ENCODE results near the gene CORIN. TPM values are rescaled to one million over a fixed set of nuclear protein-coding genes. Genes with fewer than 3 reads are reported as not detected.

Gene CORIN
- polyA plus RNA-seq, 1 donor from 2014 or later = 0.25 TPM

DNA sequence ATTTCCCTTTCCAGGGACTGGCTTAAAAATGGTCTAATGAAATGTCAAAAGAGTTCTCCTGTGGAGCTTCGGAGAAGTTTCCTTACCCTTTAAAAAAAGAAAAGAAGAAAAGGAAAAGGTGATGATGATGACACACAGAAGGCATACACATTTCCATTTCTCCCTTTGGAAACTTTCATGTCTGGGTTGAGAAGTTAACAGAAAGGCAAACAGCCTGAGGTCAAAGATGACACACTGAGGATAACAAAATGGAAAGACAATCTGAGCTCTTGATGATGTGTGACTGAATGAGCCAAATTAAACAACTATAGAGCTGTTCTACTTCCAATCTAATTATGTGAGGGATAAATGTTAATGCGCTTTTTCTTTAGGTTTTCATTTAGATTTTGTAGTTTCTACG lies 44.4 kb upstream of the CORIN start:
- no peaks in the 10 kb centered on the region for H3F3A ChIP-seq (ENCODE audit: insufficient read depth, low read length, poor library complexity, severe bottlenecking)
- no peak overlapping the region for H3K4me3 ChIP-seq (ENCODE audit: low read length)
- no peaks in the 10 kb centered on the region for H3K79me2 ChIP-seq (replicated peaks; ENCODE audit: insufficient read depth, low read length)
- no peak overlapping the region for H3K27ac ChIP-seq (ENCODE audit: low read length)
- no peaks in the 10 kb centered on the region for H3K9me2 ChIP-seq (ENCODE audit: insufficient read depth, low read length)
- no peaks in the 10 kb centered on the region for H3K9me3 ChIP-seq (ENCODE audit: low read length)
- H3K9ac ChIP-seq (ENCODE audit: low read length) = no peak overlapping the region
- peaks cover 20% of the 10 kb centered on the region for H3K36me3 ChIP-seq (ENCODE audit: insufficient read depth, low read length)
- H4K20me1 ChIP-seq (ENCODE audit: insufficient read depth) = no peaks in the 10 kb centered on the region
- H3K4me2 ChIP-seq (ENCODE audit: low read length) = no peak overlapping the region
- TF ChIP-seq EZH2 (IDR thresholded peaks at IDR 0.05; ENCODE audit: borderline replicate concordance, insufficient read depth, low read length, poor library complexity, severe bottlenecking) (no peak), SMC3 (conservative IDR thresholded peaks at IDR 0.05; ENCODE audit: poor library complexity) (no peak), MXI1 (conservative IDR thresholded peaks at IDR 0.05; ENCODE audit: poor library complexity, severe bottlenecking) (no peak), EP300 (conservative IDR thresholded peaks at IDR 0.05; ENCODE audit: poor library complexity, severe bottlenecking) (no peak), POLR2AphosphoS5 (IDR thresholded peaks at IDR 0.05) (no peak), CTCF (IDR thresholded peaks at IDR 0.05; ENCODE audit: poor library complexity, severe bottlenecking) (no peak), RAD21 (conservative IDR thresholded peaks at IDR 0.05) (no peak), TAF1 (IDR thresholded peaks at IDR 0.05; ENCODE audit: low read depth) (no peak)
- TF ChIP-seq, protein P1, sequence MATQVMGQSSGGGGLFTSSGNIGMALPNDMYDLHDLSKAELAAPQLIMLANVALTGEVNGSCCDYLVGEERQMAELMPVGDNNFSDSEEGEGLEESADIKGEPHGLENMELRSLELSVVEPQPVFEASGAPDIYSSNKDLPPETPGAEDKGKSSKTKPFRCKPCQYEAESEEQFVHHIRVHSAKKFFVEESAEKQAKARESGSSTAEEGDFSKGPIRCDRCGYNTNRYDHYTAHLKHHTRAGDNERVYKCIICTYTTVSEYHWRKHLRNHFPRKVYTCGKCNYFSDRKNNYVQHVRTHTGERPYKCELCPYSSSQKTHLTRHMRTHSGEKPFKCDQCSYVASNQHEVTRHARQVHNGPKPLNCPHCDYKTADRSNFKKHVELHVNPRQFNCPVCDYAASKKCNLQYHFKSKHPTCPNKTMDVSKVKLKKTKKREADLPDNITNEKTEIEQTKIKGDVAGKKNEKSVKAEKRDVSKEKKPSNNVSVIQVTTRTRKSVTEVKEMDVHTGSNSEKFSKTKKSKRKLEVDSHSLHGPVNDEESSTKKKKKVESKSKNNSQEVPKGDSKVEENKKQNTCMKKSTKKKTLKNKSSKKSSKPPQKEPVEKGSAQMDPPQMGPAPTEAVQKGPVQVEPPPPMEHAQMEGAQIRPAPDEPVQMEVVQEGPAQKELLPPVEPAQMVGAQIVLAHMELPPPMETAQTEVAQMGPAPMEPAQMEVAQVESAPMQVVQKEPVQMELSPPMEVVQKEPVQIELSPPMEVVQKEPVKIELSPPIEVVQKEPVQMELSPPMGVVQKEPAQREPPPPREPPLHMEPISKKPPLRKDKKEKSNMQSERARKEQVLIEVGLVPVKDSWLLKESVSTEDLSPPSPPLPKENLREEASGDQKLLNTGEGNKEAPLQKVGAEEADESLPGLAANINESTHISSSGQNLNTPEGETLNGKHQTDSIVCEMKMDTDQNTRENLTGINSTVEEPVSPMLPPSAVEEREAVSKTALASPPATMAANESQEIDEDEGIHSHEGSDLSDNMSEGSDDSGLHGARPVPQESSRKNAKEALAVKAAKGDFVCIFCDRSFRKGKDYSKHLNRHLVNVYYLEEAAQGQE (IDR thresholded peaks at IDR 0.05; ENCODE audit: borderline replicate concordance) = no peak
- no peaks in the 10 kb centered on the region for H3K27me3 ChIP-seq (ENCODE audit: insufficient read depth, low read depth, low read length)
- no peak overlapping the region for H2AFZ ChIP-seq (ENCODE audit: low read depth, low read length)

GRCh38 chr4:47879458-47879857 lies 41.6 kb upstream of the CORIN start:
- no peaks in the 10 kb centered on the region for H3K9me2 ChIP-seq (ENCODE audit: insufficient read depth, low read length)
- no peaks in the 10 kb centered on the region for H3K9me3 ChIP-seq (ENCODE audit: low read length)
- H3F3A ChIP-seq (ENCODE audit: insufficient read depth, low read length, poor library complexity, severe bottlenecking) = no peaks in the 10 kb centered on the region
- H3K4me3 ChIP-seq (ENCODE audit: low read length) = no peak overlapping the region
- H4K20me1 ChIP-seq (ENCODE audit: insufficient read depth) = no peaks in the 10 kb centered on the region
- no peaks in the 10 kb centered on the region for H3K27me3 ChIP-seq (ENCODE audit: insufficient read depth, low read depth, low read length)
- H2AFZ ChIP-seq (ENCODE audit: low read depth, low read length) = no peak overlapping the region
- H3K79me2 ChIP-seq (replicated peaks; ENCODE audit: insufficient read depth, low read length) = no peaks in the 10 kb centered on the region
- no peak overlapping the region for H3K27ac ChIP-seq (ENCODE audit: low read length)
- TF ChIP-seq MXI1 (conservative IDR thresholded peaks at IDR 0.05; ENCODE audit: poor library complexity, severe bottlenecking) (no peak), TAF1 (IDR thresholded peaks at IDR 0.05; ENCODE audit: low read depth) (no peak), EZH2 (IDR thresholded peaks at IDR 0.05; ENCODE audit: borderline replicate concordance, insufficient read depth, low read length, poor library complexity, severe bottlenecking) (no peak), CTCF (IDR thresholded peaks at IDR 0.05; ENCODE audit: poor library complexity, severe bottlenecking) (no peak), EP300 (conservative IDR thresholded peaks at IDR 0.05; ENCODE audit: poor library complexity, severe bottlenecking) (no peak), SMC3 (conservative IDR thresholded peaks at IDR 0.05; ENCODE audit: poor library complexity) (no peak), POLR2AphosphoS5 (IDR thresholded peaks at IDR 0.05) (no peak), RAD21 (conservative IDR thresholded peaks at IDR 0.05) (no peak)
- TF ChIP-seq, protein P1 (IDR thresholded peaks at IDR 0.05; ENCODE audit: borderline replicate concordance) = no peak
- no peak overlapping the region for H3K9ac ChIP-seq (ENCODE audit: low read length)
- peaks cover 25% of the 10 kb centered on the region for H3K36me3 ChIP-seq (ENCODE audit: insufficient read depth, low read length)
- H3K4me2 ChIP-seq (ENCODE audit: low read length) = no peak overlapping the region
